GM20000 (cell line): ENCODE results near the gene PNPLA7.
"Not testable (repeated sequence)": the region's sequence is repeated elsewhere in the genome, so short reads cannot be mapped to it uniquely, and the experiment has no call there.

Source experiments
- DNase-seq: peaks from one replicate; pipeline ENCODE4 v3.0.0; 2012; ENCODE audit warnings: low spot score
- TF ChIP-seq, protein P1 (sequence below): IDR thresholded peaks from 2 replicates; pipeline ENCODE4 v1.5.1; 2012; ENCODE audit warnings: mild to moderate bottlenecking, control low read depth; ENCODE audit errors: extremely low read depth, missing control alignments

PNPLA7 gene

DNA sequence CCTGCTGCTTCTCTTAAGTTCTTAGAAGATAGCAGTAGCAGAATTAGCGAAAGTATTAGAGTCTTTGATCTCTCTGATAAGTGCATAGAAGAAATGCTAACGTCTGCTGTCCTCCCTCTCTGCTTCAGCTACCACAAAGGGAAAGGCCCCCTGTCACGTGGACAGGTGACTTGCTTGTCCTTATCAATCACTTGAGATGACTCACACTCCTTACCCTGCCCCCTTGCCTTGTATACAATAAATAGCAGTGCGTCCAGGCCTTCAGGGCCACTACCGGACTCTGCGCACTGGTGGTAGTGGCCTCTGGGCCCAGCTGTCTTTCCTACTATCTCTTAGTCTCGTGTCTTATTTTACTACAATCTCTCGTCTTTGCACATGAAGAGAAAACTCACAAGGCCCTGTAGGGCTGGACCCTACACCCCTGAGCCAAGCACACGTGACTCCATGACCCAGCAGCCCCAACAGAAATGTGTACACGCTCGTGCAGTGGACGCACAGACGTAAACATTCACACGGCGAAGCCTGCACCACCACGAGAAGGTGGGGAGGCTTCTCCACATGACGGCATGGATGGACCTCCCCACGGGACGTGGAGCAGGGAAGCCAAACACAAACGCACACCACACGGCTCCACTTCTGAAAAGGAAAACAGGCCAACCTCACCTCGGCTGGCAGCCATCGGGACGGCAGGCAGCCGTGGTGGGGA is 38.3 kb downstream of the PNPLA7 start:
- TF ChIP-seq, protein P1, sequence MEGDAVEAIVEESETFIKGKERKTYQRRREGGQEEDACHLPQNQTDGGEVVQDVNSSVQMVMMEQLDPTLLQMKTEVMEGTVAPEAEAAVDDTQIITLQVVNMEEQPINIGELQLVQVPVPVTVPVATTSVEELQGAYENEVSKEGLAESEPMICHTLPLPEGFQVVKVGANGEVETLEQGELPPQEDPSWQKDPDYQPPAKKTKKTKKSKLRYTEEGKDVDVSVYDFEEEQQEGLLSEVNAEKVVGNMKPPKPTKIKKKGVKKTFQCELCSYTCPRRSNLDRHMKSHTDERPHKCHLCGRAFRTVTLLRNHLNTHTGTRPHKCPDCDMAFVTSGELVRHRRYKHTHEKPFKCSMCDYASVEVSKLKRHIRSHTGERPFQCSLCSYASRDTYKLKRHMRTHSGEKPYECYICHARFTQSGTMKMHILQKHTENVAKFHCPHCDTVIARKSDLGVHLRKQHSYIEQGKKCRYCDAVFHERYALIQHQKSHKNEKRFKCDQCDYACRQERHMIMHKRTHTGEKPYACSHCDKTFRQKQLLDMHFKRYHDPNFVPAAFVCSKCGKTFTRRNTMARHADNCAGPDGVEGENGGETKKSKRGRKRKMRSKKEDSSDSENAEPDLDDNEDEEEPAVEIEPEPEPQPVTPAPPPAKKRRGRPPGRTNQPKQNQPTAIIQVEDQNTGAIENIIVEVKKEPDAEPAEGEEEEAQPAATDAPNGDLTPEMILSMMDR: no peak
- no peak for DNase-seq

DNA sequence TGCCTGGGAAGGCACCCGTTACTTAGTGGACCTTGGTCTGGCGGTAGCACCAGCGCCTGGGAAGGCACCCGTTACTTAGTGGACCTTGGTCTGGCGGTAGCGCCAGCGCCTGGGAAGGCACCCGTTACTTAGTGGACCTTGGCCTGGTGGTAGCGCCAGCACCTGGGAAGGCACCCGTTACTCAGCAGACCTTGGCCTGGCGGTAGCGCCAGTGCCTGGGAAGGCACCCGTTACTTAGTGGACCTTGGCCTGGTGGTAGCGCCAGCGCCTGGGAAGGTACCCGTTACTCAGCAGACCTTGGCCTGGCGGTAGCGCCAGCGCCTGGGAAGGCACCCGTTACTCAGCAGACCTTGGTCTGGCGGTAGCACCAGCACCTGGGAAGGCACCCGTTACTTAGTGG is 39.1 kb downstream of the PNPLA7 start:
- not testable (repeated sequence) for DNase-seq

DNA sequence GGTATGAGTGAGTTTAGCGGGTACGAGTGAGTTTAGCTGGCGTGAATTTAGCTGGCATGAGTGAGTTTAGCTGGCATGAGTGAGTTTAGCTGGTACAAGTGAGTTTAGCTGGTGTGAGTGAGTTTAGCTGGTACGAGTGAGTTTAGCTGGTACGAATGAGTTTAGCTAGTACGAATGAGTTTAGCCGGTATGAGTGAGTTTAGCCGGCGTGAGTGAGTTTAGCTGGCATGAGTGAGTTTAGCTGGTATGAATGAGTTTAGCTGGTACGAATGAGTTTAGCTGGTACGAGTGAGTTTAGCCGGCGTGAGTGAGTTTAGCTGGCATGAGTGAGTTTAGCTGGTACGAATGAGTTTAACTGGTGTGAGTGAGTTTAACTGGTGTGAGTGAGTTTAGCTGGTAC is 41.0 kb downstream of the PNPLA7 start:
- TF ChIP-seq, protein P1: no peak
- no peak for DNase-seq

DNA sequence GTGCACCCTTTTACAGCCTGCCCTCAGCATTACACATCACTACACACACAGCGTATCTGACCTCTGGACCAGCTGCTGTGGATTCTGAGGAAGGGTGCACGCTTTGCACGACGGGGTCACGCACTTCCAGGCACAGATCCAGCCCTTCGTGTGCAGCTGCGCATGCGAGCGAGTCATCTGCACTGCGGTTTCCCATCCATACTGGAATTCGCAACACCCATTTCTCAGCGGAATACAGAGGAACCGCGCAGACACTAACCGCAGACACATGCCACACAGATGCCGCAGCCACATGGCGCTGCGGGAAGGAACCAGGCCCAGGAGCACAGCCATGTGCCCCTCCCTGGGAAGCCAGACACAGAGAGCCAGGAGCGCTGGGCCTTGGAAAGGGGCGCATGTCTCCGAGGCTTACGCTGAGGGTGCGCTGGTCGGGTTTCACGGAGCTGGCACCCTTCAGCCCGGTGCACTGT is 43.5 kb downstream of the PNPLA7 start:
- DNase-seq: no peak

DNA sequence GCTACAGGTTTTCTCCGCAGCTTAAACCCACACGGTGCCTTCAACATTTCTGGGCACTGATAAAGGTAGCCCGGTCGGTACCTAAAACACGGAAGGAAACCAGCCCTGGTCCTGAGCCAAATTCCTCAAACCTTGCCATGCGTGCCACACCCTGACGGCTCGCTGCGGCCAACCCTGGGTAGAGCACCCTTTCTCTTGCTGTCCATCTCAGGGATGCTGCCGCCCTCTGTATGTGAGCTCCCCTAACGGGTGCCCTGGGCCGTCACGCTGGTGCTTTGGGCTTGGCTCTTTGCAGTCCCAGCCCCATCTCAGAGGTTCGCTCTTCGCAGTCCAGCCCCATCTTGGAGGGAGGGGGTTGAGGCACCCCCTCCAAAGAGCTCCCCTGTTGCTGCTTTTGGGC is 43.9 kb downstream of the PNPLA7 start:
- no peak for DNase-seq
- TF ChIP-seq, protein P1: no peak

More for the DNA sequence above, 43.5 kb downstream of the PNPLA7 start:
- TF ChIP-seq, protein P1: no peak

DNA sequence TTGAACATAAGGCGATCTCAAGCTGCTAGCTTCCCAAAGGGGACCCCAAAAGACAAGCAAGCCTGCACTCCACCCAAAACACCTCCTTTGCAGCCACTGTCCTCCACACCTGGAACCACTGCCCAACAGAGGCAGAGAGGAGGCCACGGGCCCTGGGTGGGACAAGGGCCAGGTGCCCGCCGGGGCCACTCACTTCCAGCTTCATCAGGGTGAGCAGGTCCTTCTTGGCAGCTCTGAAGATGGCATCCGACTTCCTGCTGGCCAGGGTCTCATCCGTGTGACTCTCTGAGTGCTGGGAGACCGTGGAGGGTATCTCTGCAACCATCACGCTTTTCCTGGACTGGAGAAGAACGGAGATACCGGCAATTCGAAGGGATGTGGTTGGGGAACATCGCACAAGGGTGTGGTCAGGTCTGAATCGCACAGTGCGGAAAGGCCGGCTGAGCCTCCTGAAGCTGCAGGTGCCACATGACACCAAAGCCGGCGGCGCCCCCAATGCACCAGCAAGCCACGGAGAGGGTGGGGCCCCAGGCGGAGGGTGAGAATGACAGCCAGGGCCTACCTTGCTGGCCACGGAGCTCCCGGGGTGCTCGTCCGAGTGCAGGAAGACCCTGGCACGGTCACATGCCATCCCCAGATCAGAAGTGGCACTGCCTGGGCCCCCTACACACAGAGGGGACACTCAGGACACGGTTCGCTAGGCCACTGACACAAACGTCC is 44.6 kb downstream of the PNPLA7 start:
- TF ChIP-seq, protein P1: no peak
- no peak for DNase-seq

DNA sequence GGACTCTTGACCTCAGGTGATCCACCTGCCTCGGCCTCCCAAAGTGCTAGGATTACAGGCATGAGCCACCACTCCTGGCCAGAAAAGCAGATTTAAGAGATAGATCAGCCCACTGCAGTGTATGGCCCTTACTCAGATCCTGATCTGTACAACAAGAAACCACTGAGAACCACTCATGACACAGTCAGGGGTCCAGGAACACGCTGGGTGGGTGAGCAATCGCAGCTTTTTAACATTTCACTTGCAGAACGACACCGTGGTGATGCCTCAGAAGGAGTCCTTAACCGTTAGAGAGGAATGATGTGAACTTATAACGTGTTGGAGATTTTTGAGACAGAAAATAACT is 45.8 kb downstream of the PNPLA7 start:
- no peak for DNase-seq
- TF ChIP-seq, protein P1: no peak
